Kidney (tissue), 14 donors: Measurements from ENCODE around the gene SOHLH2. TPM values are rescaled to one million over a fixed set of nuclear protein-coding genes. Genes with fewer than 3 reads are reported as not detected.

Source experiments
- DNase-seq, 5 donors: peaks; one replicate each; pipeline ENCODE4 v3.0.0-alpha.2; 2013 to 2020
- FAIRE-seq: peaks from 2 replicates; lab custom pipeline; 2012; peaks lifted over from hg19 to GRCh38; lab: Jason Lieb, UNC
- H3K27ac ChIP-seq, 2 donors: one replicate each; pipeline ENCODE4 v1.7.0; 2013; ENCODE audit warnings: low read depth in 2 of 2, low read length in 2 of 2, inconsistent platforms in 1 of 2
- H3K27me3 ChIP-seq: one replicate; pipeline ENCODE4 v1.7.1; 2013; ENCODE audit warnings: low read length, inconsistent platforms; ENCODE audit not compliant: control insufficient read depth, insufficient read depth
- H3K36me3 ChIP-seq, 3 donors: one replicate each; pipeline versions ENCODE4 v1.7.0 to v1.7.1; 2013; ENCODE audit warnings: low read length in 3 of 3, control low read depth in 1 of 3, inconsistent platforms in 1 of 3; ENCODE audit not compliant: insufficient read depth in 3 of 3, control insufficient read depth in 2 of 3
- H3K4me1 ChIP-seq, 3 donors: one replicate each; pipeline versions ENCODE4 v1.7.0 to v1.7.1; 2013; ENCODE audit warnings: low read length in 3 of 3, inconsistent platforms in 1 of 3, low read depth in 1 of 3; ENCODE audit not compliant: control insufficient read depth in 2 of 3, insufficient read depth in 2 of 3
- H3K4me3 ChIP-seq, 3 donors: one replicate each; pipeline versions ENCODE4 v1.7.0 to v1.8.1; 2013; ENCODE audit warnings: low read length in 3 of 3, control low read depth in 1 of 3, inconsistent platforms in 1 of 3
- H3K9ac ChIP-seq, 3 donors: one replicate each; pipeline versions ENCODE4 v1.7.0 to v1.7.1; 2013; ENCODE audit warnings: low read length in 3 of 3, control low read depth in 1 of 3, inconsistent platforms in 1 of 3
- H3K9me3 ChIP-seq, 3 donors: one replicate each; pipeline versions ENCODE4 v1.7.0 to v1.7.1; 2013; ENCODE audit warnings: low read length in 3 of 3, control low read depth in 1 of 3, inconsistent platforms in 1 of 3; ENCODE audit not compliant: control insufficient read depth in 2 of 3, insufficient read depth in 1 of 3
- intact Hi-C: fragments of 100-400 bp; cut with DNase I; formaldehyde crosslinking; loops from one replicate; pipeline ENCODE4 v1.11.1; 2022
- polyA plus RNA-seq: library from polyadenylated mRNA; stranded (reverse); fragments of 350-450 nt; fragmentation: Illumina TruSeq; extraction: RNeasy Lipid Tissue Mini Kit (QIAGEN cat#74804); gene quantifications from one replicate; pipeline ENCODE4 v1.2.3, GENCODE V29; 2014; ENCODE audit warnings: low read depth, low replicate concordance; ENCODE audit not compliant: insufficient read depth
- total RNA-seq: library from RNA; stranded (reverse); fragmentation: NEBNext Ultra II Directional; extraction: Animal tissue kit (Norgen Biotek cat#: 25700); gene quantifications from one replicate; pipeline ENCODE4 v1.2.1, GENCODE V29; 2021
- TF ChIP-seq, protein P1 (sequence below): IDR thresholded peaks from 3 replicates; pipeline ENCODE4 v1.5.1; 2012; ENCODE audit warnings: mild to moderate bottlenecking, moderate library complexity, borderline replicate concordance; ENCODE audit not compliant: insufficient read depth; ENCODE audit errors: extremely low read depth
- donor health status: control.
- donor health status: control.
- donor health status: control.
- donor health status: control.
- donor health status: control.
- donor health status: DM: yes; HTN: yes; CAD: no.
- donor health status: Normal renal cell carcinoma (clear cell type).

The SOHLH2 gene
- total and polyA plus RNA-seq, 2 donors from 2014 or later, result 0.17 to 0.54 TPM

GRCh38 chr13:36130552-36131221 lies 83.7 kb downstream of the SOHLH2 start:
- H3K9ac ChIP-seq, result no peak overlapping the region
- no peaks in the 10 kb centered on the region for H3K36me3 ChIP-seq
- TF ChIP-seq, protein P1, sequence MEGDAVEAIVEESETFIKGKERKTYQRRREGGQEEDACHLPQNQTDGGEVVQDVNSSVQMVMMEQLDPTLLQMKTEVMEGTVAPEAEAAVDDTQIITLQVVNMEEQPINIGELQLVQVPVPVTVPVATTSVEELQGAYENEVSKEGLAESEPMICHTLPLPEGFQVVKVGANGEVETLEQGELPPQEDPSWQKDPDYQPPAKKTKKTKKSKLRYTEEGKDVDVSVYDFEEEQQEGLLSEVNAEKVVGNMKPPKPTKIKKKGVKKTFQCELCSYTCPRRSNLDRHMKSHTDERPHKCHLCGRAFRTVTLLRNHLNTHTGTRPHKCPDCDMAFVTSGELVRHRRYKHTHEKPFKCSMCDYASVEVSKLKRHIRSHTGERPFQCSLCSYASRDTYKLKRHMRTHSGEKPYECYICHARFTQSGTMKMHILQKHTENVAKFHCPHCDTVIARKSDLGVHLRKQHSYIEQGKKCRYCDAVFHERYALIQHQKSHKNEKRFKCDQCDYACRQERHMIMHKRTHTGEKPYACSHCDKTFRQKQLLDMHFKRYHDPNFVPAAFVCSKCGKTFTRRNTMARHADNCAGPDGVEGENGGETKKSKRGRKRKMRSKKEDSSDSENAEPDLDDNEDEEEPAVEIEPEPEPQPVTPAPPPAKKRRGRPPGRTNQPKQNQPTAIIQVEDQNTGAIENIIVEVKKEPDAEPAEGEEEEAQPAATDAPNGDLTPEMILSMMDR, result no peak
- no peaks in the 10 kb centered on the region for H3K4me1 ChIP-seq
- intact Hi-C loops, result no loop called here
- DNase-seq (peak; percentile 44 to 76 (median 57)), FAIRE-seq (no peak)
- no peak overlapping the region for H3K27ac ChIP-seq
- H3K4me3 ChIP-seq, result peak overlapping the region in 2 of 3 donors; percentile 10 to 44
- H3K9me3 ChIP-seq, result no peaks in the 10 kb centered on the region
- peaks cover 4% of the 10 kb centered on the region for H3K27me3 ChIP-seq

DNA sequence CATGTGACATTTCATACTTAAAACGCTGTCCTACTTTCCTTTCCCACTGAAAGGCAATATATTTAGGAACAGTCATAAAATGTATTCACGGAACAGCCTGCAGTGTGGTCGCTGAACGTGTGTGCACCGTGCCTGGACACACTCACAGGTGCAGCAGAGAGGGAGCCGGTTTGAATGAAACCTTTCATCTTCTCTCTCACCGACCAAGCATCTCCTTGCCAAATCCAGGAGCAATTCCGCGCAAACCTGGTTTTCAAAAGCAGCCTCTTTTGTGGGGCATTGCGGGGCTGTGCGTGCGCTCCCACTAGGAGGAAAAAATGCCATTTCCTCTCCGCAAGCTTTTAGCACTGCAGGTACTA lies 84.2 kb downstream of the SOHLH2 start:
- H3K9me3 ChIP-seq, result no peaks in the 10 kb centered on the region
- no peak overlapping the region for H3K9ac ChIP-seq
- H3K4me1 ChIP-seq, result no peaks in the 10 kb centered on the region
- peaks cover 4% of the 10 kb centered on the region for H3K27me3 ChIP-seq
- peak overlapping the region in 2 of 3 donors; percentile 10 to 44 for H3K4me3 ChIP-seq
- H3K36me3 ChIP-seq, result no peaks in the 10 kb centered on the region
- TF ChIP-seq, protein P1, result no peak
- intact Hi-C loops, result no loop called here
- H3K27ac ChIP-seq, result no peak overlapping the region
- DNase-seq, result peak in 1 of 5 donors; percentile 18
- FAIRE-seq, result no peak

DNA sequence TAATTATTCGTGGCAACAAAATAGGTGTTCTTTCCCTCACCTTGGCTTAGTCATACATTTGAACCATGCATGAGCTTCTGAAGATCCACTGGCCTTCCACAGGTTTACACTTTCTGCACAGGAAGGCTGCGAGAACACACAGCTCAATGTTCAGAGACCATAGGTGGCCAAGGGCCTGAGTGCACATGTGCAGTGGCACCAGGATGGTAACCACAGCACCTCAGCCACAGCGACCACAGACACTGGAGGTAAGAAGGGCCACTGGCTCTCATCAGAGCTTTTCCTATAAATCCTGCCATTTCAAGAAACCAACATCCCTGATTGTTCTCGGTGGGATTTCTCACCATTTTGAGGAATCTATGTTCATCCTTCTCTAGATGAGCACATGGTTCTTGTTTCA lies 84.8 kb downstream of the SOHLH2 start:
- no peak for FAIRE-seq
- DNase-seq, result no peak
- Histone ChIP-seq H3K36me3 (no peaks in the 10 kb centered on the region), H3K4me3 (no peak overlapping the region), H3K27ac (no peak overlapping the region), H3K9me3 (no peaks in the 10 kb centered on the region), H3K9ac (no peak overlapping the region), H3K4me1 (no peaks in the 10 kb centered on the region), H3K27me3 (peaks cover 4% of the 10 kb centered on the region)
- intact Hi-C loops, result no loop called here
- TF ChIP-seq, protein P1, result no peak
